ENCODE measurements around the gene AREL1. TPM values are rescaled to one million over a fixed set of nuclear protein-coding genes. Genes with fewer than 3 reads are reported as not detected.

Gene AREL1
- total RNA-seq, 1 donor from 2014 or later, result 24.1 TPM

GRCh38 chr14:74658535-74659131 lies 54.2 kb downstream of the AREL1 start:
- ATAC-seq, result no peak

DNA sequence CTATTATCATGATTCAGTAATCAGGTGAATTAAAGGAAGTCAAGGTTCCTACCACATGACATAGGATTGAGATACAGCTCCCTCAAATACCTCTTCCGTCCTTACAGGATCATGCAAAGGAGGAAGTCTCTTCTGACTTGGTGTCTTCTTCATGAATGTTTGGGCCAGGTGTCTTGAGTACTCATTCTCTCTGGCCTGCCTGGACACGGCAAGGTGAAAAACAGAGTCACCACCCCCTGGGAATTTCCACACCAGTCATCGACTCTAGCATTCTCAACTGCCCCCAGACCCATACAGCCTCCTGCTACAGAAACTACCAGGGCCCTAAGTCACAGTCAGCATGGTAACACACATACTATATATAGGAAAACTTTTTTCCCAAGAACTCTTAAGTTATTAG lies 55.9 kb downstream of the AREL1 start:
- no peak for ATAC-seq

- peak; percentile 61 for ATAC-seq
Observed at GRCh38 chr14:74655599-74656395, 57.1 kb downstream of the AREL1 start.

- no peak for ATAC-seq
Observed at GRCh38 chr14:74654931-74655330, 57.9 kb downstream of the AREL1 start.

- ATAC-seq, result no peak
Observed at GRCh38 chr14:74653386-74654138, 59.3 kb downstream of the AREL1 start.

DNA sequence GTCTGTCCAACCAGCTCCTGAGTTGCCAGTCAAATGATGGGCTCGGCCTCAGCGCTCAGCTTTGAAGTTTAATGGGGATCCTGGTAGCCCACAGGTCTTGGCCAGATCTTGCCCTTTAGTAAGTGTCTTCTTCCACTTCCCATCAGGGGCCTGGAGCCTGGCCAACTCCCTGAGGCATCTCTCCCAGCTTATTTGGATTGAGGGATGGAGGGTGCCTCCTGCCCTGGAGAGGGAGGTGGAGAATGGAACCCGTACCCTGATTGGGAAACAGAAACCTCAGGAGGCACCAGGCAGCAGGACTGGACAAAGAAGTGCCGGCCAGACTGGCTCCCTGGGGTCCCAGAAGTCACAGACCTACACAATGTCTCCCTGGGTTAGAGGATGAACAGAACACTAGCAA lies 60.3 kb downstream of the AREL1 start:
- no peak for ATAC-seq

GRCh38 chr14:74650927-74651686 lies 61.8 kb downstream of the AREL1 start:
- no peak for ATAC-seq

- peak; percentile 13 for ATAC-seq
Observed at GRCh38 chr14:74649673-74650072, 63.2 kb downstream of the AREL1 start.

DNA sequence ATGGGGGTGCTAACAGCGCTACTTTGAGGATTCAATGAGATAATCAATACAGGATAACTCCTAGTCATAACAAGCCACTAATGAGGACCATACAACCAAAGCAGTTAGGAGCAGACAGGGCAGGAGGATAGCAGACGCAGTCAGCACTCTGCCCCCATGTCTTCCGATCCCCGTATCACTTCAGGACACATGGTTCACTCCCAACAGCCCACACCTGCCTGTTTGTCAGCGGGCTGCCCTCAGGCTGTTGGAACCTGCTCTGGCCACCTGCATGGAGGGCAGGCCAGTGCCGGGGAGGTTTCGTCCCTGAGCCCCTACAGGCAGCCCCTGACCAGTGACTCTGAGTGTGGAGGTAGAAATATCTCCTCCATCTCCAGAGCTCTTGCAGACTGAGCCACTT lies 63.7 kb downstream of the AREL1 start:
- ATAC-seq, result peak; percentile 35

DNA sequence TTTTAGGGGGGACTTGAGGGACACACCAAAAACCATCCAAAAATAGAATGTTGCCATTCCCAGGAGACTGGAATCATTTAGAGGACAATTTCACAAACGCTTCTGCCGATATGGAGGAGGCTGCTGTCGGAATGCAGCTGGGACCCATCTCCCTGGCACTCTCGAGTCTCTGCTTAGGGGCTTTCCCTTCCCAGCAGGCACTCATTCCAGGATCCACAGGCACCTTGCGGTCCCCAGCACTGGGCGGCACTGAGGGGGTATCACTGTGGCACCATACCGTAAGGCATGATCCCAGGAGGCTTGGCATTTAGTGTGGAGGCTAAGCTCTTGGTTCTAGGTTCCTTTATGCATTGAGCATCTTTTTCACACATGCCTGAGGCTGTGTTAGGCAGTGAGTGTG lies 64.3 kb downstream of the AREL1 start:
- ATAC-seq, result peak; percentile 2

DNA sequence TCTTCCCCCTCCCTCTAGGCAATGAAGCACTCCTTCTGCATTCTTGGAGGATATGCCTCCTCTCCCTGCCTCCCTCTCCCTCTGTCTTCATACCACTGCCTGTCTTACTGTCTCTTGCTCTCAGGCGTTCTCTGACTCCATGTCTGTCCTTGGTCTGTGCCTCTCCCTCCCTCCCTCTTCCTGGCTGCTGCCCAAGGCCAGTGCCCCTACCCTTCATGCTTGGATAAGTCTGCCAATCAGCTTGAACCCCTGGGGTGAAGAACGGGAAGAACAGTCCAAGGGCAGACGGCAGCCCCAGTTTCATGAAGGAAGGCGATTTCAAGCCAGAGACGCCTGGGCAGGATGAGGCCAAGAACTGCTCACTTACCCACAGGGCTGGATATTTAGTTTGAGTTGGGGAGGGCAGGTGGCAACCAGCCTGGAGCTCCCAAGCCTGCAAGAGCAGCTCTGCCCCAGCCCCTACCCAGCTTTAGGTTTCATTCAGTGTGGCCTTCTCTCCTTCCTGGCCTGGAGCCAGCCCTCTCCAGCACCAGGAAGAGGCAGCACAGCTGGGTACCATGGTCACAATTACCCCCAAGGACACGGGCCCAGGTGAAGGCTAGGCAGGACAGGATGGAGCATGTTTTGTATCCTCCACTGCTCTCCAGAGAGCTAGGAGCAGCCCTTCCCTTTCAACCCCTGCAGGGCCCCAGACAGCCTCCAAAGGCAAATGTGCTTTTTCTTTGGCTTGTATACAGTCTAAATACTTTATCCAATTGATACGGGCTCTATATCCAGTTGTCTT lies 65.0 kb downstream of the AREL1 start:
- ATAC-seq, result peak; percentile 84

DNA sequence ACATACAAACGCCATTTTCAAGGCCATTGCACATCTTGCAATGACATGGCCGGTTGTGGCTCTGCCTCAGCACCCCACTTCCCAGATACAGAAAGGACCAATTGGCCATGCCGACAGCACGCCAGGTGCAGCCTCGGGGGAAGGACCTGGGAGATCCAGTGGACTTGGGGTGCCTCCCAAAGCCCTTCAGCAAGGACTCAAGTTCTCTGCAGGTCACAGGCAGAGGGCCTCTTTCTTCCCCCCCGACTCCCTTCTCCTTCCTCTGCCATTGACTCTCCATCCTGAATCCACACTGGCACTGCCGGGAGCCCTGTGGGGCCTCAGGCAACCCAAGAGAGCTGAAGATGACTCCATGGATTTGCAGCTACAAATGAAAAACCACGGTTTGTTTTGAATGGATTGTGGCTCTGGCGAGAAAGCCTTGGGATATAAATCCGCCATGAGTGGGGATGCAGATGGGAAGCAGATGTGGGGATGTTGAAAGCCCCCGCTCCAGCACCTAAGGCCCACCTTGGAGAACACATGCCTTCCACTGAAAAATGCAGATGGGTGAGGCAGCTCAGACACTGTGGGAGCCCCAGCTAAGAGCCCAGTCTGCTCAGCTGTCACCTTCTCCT lies 65.7 kb downstream of the AREL1 start:
- ATAC-seq, result no peak

DNA sequence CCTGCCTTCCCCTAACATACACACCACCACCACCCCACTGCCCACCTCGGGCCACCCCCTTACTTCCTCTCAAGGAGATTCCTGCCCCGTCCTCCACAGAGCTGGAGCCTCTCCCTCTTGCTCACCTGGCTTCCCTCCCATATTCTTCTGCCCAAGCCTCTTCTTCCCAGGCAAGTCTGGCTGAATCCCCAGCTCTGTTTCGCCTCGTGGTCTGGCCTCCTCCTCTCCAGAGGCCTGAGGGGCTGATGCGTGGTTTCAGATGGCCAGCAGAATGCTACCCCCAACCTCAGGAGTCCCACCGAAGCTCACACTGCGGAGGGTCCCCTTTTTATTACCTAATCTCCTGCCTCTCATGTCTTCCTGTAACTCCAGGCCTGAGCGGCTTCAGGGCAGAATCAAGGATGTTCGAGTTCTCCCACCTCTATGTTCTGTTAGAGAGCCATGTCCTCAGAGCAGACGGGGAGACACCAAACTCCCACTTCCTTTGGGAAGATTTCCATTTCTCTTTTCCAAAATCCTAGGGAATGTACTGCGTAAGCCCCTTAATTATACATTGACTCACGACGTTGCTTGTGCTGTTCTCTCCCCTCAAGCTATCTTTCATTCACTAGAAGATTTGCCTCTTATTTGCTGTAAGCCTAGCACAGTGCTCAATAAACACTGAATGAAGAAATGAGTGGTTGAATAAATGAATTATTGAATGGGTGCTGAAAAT lies 67.0 kb downstream of the AREL1 start:
- no peak for ATAC-seq

GRCh38 chr14:74645244-74645643 lies 67.6 kb downstream of the AREL1 start:
- ATAC-seq, result no peak

DNA sequence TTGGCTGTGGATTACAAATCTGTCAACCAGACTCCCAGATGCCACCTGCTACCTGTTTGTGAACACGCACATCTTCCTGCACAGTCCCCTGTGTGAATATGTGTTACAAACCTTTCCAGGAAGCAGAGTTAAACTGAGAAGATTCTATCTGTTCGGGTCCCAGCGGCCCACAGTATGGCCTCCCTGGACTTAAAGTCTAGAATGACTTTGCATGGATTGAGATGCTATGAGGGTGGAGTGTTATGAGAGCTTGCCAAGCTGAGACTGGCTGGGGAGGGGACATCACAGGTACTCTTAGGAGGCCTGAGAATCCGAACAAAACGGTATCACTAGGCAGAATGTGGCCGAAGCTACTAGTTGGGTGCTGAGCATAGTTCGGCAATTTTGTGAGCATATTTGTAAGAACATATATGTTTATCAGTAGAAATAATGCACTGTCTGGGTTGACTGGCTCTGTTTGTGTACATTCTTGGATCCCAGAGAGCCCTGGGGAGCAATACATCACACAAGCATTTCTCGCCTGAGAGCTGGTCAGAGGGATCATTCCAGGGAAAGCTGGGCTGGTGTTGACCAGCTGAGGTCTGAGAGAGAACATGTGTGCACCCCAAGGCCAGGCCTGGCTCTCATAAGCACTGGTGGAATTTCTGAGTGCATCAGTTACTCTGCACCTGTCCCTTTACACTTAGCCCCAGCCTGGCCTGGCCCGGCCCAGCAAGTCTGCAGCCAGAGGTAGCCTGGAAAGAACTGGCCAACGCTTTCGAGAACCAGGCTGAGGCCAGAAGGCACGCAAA lies 71.1 kb downstream of the AREL1 start:
- no peak for ATAC-seq

- ATAC-seq, result no peak
Observed at GRCh38 chr14:74638966-74639365, 73.9 kb downstream of the AREL1 start.

GRCh38 chr14:74638066-74638465 lies 74.8 kb downstream of the AREL1 start:
- no peak for ATAC-seq

- no peak for ATAC-seq
Observed at GRCh38 chr14:74637178-74637550, 75.7 kb downstream of the AREL1 start.

DNA sequence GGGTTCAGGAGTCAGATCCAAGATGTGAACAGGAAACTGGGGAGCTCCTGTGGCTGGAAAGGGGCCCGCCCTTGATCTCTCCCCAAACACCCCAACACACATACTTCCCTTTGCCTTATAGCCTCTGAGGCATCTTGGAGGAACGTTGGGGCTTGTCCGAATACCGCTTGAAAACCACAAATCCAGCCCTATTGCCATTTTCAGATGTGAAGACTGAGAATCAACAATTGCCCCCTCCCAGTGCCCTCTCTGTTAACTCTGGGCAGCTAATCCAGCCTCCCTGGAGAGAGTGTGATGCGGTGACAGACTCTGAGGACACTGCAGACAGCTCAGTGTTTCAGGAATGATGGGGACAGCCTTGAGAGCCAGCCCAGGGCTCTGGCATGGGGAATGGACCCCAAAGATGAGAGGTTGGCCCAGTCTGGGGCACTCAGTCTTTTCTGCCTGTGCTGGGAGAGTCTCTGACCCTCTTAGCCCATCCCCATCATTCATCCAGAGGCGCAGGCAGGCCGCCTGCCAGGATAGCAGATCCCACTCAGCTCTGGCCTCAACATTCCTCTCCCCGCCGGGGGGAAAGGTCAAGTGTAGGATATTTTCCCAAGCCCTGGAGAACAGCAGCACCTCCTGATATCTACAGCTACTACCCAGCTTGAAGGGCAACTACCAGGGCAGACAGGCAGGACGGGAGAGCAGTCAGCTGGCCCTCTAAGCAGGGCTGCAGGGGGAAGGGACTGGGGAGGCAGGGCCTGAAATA lies 76.3 kb downstream of the AREL1 start:
- peak; percentile 38 for ATAC-seq

Data from esophagus mucosa (tissue), 1 donor.